H1 (cell line): ENCODE results near the gene PLXNA4. TPM values are rescaled to one million over a fixed set of nuclear protein-coding genes. Genes with fewer than 3 reads are reported as not detected.

ENCODE experiments used
- CTCF ChIA-PET: fragments of 300-600 bp; sonication (Branson Sonifier 250); formaldehyde crosslinking; loops from one replicate; lab custom pipeline; 2021; ENCODE audit not compliant: partially characterized antibody; lab: Charles Lee
- POLR2A ChIA-PET: fragments of 300-600 bp; sonication (Branson Sonifier 250); formaldehyde crosslinking; loops from one replicate; lab custom pipeline; 2021; ENCODE audit warnings: inconsistent platforms; ENCODE audit not compliant: partially characterized antibody; lab: Charles Lee
- DNase-seq, 2 experiments: peaks; one replicate each; pipeline versions ENCODE4 v3.0.0 to v3.0.0-alpha.2; 2010 to 2022; ENCODE audit warnings: low spot score in 2 of 2, low read depth in 1 of 2, mixed read lengths in 1 of 2
- FAIRE-seq: peaks from 2 replicates; lab custom pipeline; 2011; peaks lifted over from hg19 to GRCh38; lab: Jason Lieb, UNC
- H2AFZ ChIP-seq: 2 replicates; pipeline ENCODE4 v1.8.1; 2012; ENCODE audit warnings: low read length, inconsistent platforms
- H2AK5ac ChIP-seq: 2 replicates; pipeline ENCODE4 v1.6.1; 2013; ENCODE audit warnings: low read depth, low read length
- H2BK120ac ChIP-seq: replicated peaks from 2 replicates; pipeline ENCODE3; 2013; ENCODE audit warnings: low read depth, low read length, inconsistent platforms
- H2BK12ac ChIP-seq: 2 replicates; pipeline ENCODE4 v1.6.1; 2013; ENCODE audit warnings: low read depth, low read length
- H2BK15ac ChIP-seq: 2 replicates; pipeline ENCODE4 v1.6.1; 2013; ENCODE audit warnings: low read length
- H2BK20ac ChIP-seq: 2 replicates; pipeline ENCODE4 v1.6.1; 2013; ENCODE audit warnings: low read length
- H2BK5ac ChIP-seq: 2 replicates; pipeline ENCODE4 v1.6.1; 2013; ENCODE audit warnings: low read depth, low read length
- H3K14ac ChIP-seq: 2 replicates; pipeline ENCODE4 v1.6.1; 2013; ENCODE audit warnings: inconsistent platforms; ENCODE audit not compliant: insufficient read length
- H3K18ac ChIP-seq: 2 replicates; pipeline ENCODE4 v1.6.1; 2013; ENCODE audit warnings: low read length; ENCODE audit errors: extremely low read depth
- H3K23ac ChIP-seq: 2 replicates; pipeline ENCODE4 v1.6.1; 2013; ENCODE audit warnings: inconsistent platforms; ENCODE audit not compliant: insufficient read length
- H3K23me2 ChIP-seq: 2 replicates; pipeline ENCODE4 v1.6.1; 2013; ENCODE audit warnings: low read depth, low read length
- H3K27ac ChIP-seq: 2 replicates; pipeline ENCODE4 v1.6.1; 2011; ENCODE audit warnings: low read depth, low read length, inconsistent platforms
- H3K27me3 ChIP-seq, 4 experiments: replicated peaks in 1 of 4; 1 replicate in 1 of 4; 2 replicates in 3 of 4; pipeline versions ENCODE4 v1.6.1 to v1.8.1; 2011 to 2013; ENCODE audit warnings: low read length in 3 of 4, mild to moderate bottlenecking in 3 of 4, inconsistent platforms in 2 of 4, mixed read lengths in 2 of 4, moderate library complexity in 1 of 4; ENCODE audit not compliant: control insufficient read depth in 3 of 4, insufficient read depth in 3 of 4; ENCODE audit errors: extremely low read depth in 1 of 4
- H3K36me3 ChIP-seq, 4 experiments: 2 replicates each; pipeline versions ENCODE4 v1.6.1 to v1.8.1; 2011 to 2013; ENCODE audit warnings: mild to moderate bottlenecking in 4 of 4, low read length in 3 of 4, moderate library complexity in 2 of 4, control low read depth in 1 of 4, inconsistent platforms in 1 of 4; ENCODE audit not compliant: insufficient read depth in 4 of 4, control insufficient read depth in 2 of 4
- H3K4ac ChIP-seq: replicated peaks from 2 replicates; pipeline ENCODE3; 2013; ENCODE audit warnings: low read length, low read depth, mixed read lengths, inconsistent platforms; ENCODE audit not compliant: insufficient read length
- H3K4me1 ChIP-seq, 4 experiments: replicated peaks in 1 of 4; 1 replicate in 1 of 4; 2 replicates in 3 of 4; pipeline versions ENCODE4 v1.6.1 to v1.8.1; 2011 to 2013; ENCODE audit warnings: low read length in 3 of 4, inconsistent platforms in 2 of 4, mixed read lengths in 1 of 4; ENCODE audit not compliant: insufficient read depth in 4 of 4, control insufficient read depth in 3 of 4
- H3K4me2 ChIP-seq, 2 experiments: 2 replicates each; pipeline versions ENCODE4 v1.6.1 to v1.8.1; 2011 to 2013; ENCODE audit warnings: low read depth in 2 of 2, low read length in 2 of 2, control low read depth in 1 of 2, inconsistent platforms in 1 of 2, mild to moderate bottlenecking in 1 of 2; ENCODE audit not compliant: insufficient read depth in 1 of 2
- H3K4me3 ChIP-seq, 4 experiments: fragments of 200-600, 300-600 bp in 1 of 4; sonication (generic), shearing (Covaris generic), sonication (Bioruptor Twin) in 1 of 4; 2 replicates each; pipeline versions ENCODE4 v1.5.1 to v1.8.1; 2011 to 2016; ENCODE audit warnings: low read length in 4 of 4, low read depth in 3 of 4, control low read depth in 2 of 4, inconsistent platforms in 2 of 4, mild to moderate bottlenecking in 2 of 4, mixed read lengths in 1 of 4, moderate library complexity in 1 of 4; ENCODE audit not compliant: insufficient read depth in 2 of 4; ENCODE audit errors: extremely low read depth in 1 of 4
- H3K56ac ChIP-seq: replicated peaks from 2 replicates; pipeline ENCODE3; 2013; ENCODE audit warnings: low read depth, mild to moderate bottlenecking, mixed read lengths, low read length, inconsistent platforms; ENCODE audit not compliant: insufficient read length
- H3K79me1 ChIP-seq: 2 replicates; pipeline ENCODE4 v1.6.1; 2013; ENCODE audit warnings: low read depth, low read length, control low read depth
- H3K79me2 ChIP-seq, 2 experiments: 2 replicates each; pipeline versions ENCODE4 v1.6.1 to v1.8.1; 2012 to 2013; ENCODE audit warnings: low read length in 2 of 2, mild to moderate bottlenecking in 2 of 2, inconsistent platforms in 1 of 2; ENCODE audit not compliant: insufficient read depth in 2 of 2, control insufficient read depth in 1 of 2
- H3K9ac ChIP-seq, 4 experiments: replicated peaks in 1 of 4; 1 replicate in 1 of 4; 2 replicates in 3 of 4; pipeline versions ENCODE4 v1.6.1 to v1.8.1; 2011 to 2013; ENCODE audit warnings: low read depth in 3 of 4, low read length in 3 of 4, control low read depth in 2 of 4, mild to moderate bottlenecking in 2 of 4, moderate library complexity in 2 of 4, inconsistent platforms in 1 of 4; ENCODE audit errors: extremely low read depth in 1 of 4
- H3K9me3 ChIP-seq, 2 experiments: 2 replicates each; pipeline versions ENCODE4 v1.6.1 to v1.8.1; 2012 to 2013; ENCODE audit warnings: mild to moderate bottlenecking in 2 of 2, moderate library complexity in 2 of 2, control low read depth in 1 of 2, inconsistent platforms in 1 of 2, low read depth in 1 of 2, low read length in 1 of 2, mixed read lengths in 1 of 2; ENCODE audit not compliant: insufficient read depth in 2 of 2
- H4K20me1 ChIP-seq, 2 experiments: replicated peaks in 1 of 2; 2 replicates each; pipeline versions ENCODE3 to v1.8.1; 2011 to 2013; ENCODE audit warnings: inconsistent platforms in 2 of 2, low read length in 2 of 2, mild to moderate bottlenecking in 1 of 2; ENCODE audit not compliant: insufficient read depth in 2 of 2, control insufficient read depth in 1 of 2
- H4K5ac ChIP-seq: 2 replicates; pipeline ENCODE4 v1.6.1; 2013; ENCODE audit warnings: low read length, low read depth, mixed read lengths, inconsistent platforms; ENCODE audit not compliant: insufficient read length
- H4K8ac ChIP-seq: 2 replicates; pipeline ENCODE4 v1.8.0; 2013; ENCODE audit warnings: mild to moderate bottlenecking, moderate library complexity, low read length, inconsistent platforms; ENCODE audit not compliant: insufficient read depth; ENCODE audit errors: extremely low read depth
- H4K91ac ChIP-seq: replicated peaks from 2 replicates; pipeline ENCODE3; 2013; ENCODE audit warnings: low read length, mixed read lengths, inconsistent platforms; ENCODE audit not compliant: insufficient read length
- CHD2 ChIP-seq: IDR thresholded peaks from 2 replicates; pipeline ENCODE4 v1.6.1; 2012; ENCODE audit warnings: low read length, improper control_type of control experiment
- E2F6 ChIP-seq: IDR thresholded peaks from 2 replicates; pipeline ENCODE4 v1.6.1; 2012; ENCODE audit warnings: inconsistent platforms
- EGR1 ChIP-seq: IDR thresholded peaks from 2 replicates; pipeline ENCODE4 v1.6.1; 2011; ENCODE audit warnings: low read depth, low read length, borderline replicate concordance
- JUND ChIP-seq: IDR thresholded peaks from 2 replicates; pipeline ENCODE4 v1.6.1; 2011; ENCODE audit warnings: mild to moderate bottlenecking, improper control_type of control experiment, low read length
- MAFK ChIP-seq: IDR thresholded peaks from 2 replicates; pipeline ENCODE4 v1.6.1; 2012; ENCODE audit warnings: low read depth, mild to moderate bottlenecking, improper control_type of control experiment, low read length
- NANOG ChIP-seq: IDR thresholded peaks from 2 replicates; pipeline ENCODE4 v1.6.1; 2011; ENCODE audit warnings: low read length, low read depth, mild to moderate bottlenecking, inconsistent platforms; ENCODE audit not compliant: insufficient read depth, poor library complexity, severe bottlenecking
- NRF1 ChIP-seq: IDR thresholded peaks from 2 replicates; pipeline ENCODE4 v1.6.1; 2011; ENCODE audit warnings: mild to moderate bottlenecking, low read depth, low read length, improper control_type of control experiment
- POLR2AphosphoS5 ChIP-seq: IDR thresholded peaks from 2 replicates; pipeline ENCODE4 v1.6.1; 2011; ENCODE audit warnings: low read depth, low read length
- RBBP5 ChIP-seq: IDR thresholded peaks from 2 replicates; pipeline ENCODE4 v1.7.1; 2012; ENCODE audit warnings: low read depth, mild to moderate bottlenecking, inconsistent platforms, low read length, moderate library complexity, borderline replicate concordance
- RFX5 ChIP-seq: IDR thresholded peaks from 2 replicates; pipeline ENCODE4 v1.6.1; 2011; ENCODE audit warnings: low read depth, low read length, improper control_type of control experiment, borderline replicate concordance
- SIN3A ChIP-seq, 2 experiments: IDR thresholded peaks in 1 of 2; conservative IDR thresholded peaks in 1 of 2; 2 replicates each; pipeline ENCODE4 v1.6.1; 2011 to 2012; ENCODE audit warnings: low read length in 2 of 2, improper control_type of control experiment in 1 of 2, low read depth in 1 of 2, mild to moderate bottlenecking in 1 of 2
- SP2 ChIP-seq: IDR thresholded peaks from 2 replicates; pipeline ENCODE4 v1.6.1; 2012; ENCODE audit warnings: mild to moderate bottlenecking, low read length, inconsistent platforms
- SUZ12 ChIP-seq: fragments of 200-600 bp; sonication (generic); IDR thresholded peaks from 2 replicates; pipeline ENCODE4 v1.6.1; 2012; ENCODE audit warnings: mild to moderate bottlenecking, inconsistent platforms, low read length, moderate library complexity, mixed read lengths
- TBP ChIP-seq: IDR thresholded peaks from 2 replicates; pipeline ENCODE4 v1.6.1; 2011; ENCODE audit warnings: low read depth, low read length, improper control_type of control experiment
- TEAD4 ChIP-seq: IDR thresholded peaks from 2 replicates; pipeline ENCODE4 v1.6.1; 2012; ENCODE audit warnings: low read depth, low read length, inconsistent platforms, mixed read lengths
- WGBS, 2 experiments: shearing (Covaris generic) in 1 of 2; methylation state at CpG; one replicate each; pipeline versions ENCODE4 v1.1.6 to v1.1.7; 2013 to 2015; ENCODE audit warnings: low lambda C conversion rate in 2 of 2, mixed read lengths in 2 of 2, inconsistent platforms in 1 of 2, low coverage in 1 of 2, missing lambda C conversion rate in 1 of 2; ENCODE audit not compliant: insufficient replicate concordance in 2 of 2, insufficient coverage in 1 of 2, insufficient read length in 1 of 2; ENCODE audit errors: extremely low coverage in 1 of 2, missing lambda C conversion rate in 1 of 2; 5-methylcytosine and 5-hydroxymethylcytosine counted together
- polyA plus RNA-seq, 7 experiments: library from polyadenylated mRNA; depleted of rRNA in 3 of 7; stranded (reverse) in 5 of 7; unstranded in 2 of 7; fragments of >200 nt in 5 of 7; fragments of 200-250 nt in 2 of 7; gene quantifications; 1 replicate in 5 of 7; 2 replicates in 1 of 7; 4 replicates in 1 of 7; pipeline versions ENCODE4 v1.2.1 to v1.2.3, GENCODE V29; 2011 to 2013; ENCODE audit warnings: missing spikeins in 2 of 7, mixed read lengths in 2 of 7
- total RNA-seq: library from RNA; stranded (reverse); fragmentation: NEBNext Ultra II Directional; extraction: Animal tissue kit (Norgen Biotek cat#: 25700); gene quantifications from 2 replicates; pipeline ENCODE4 v1.2.1, GENCODE V29; 2021

The PLXNA4 gene
- total and polyA plus RNA-seq, 2 of the 8 experiments (the other 6 are each of a cell fraction or from before 2014, with no cell fraction given), result 0.76 to 0.79 TPM

GRCh38 chr7:132519936-132520335, 56.3 kb downstream of the PLXNA4 start:
- Histone ChIP-seq H3K56ac (no peak overlapping the region), H3K4me1 (peaks cover 0 to 4% (median 0%) of the 10 kb centered on the region in 4 experiments; a peak in 2 of 7 replicates), H3K4me2 (no peak overlapping the region), H3K27ac (no peak overlapping the region), H4K20me1 (no peaks in the 10 kb centered on the region), H3K9ac (no peak overlapping the region), H3K79me2 (no peaks in the 10 kb centered on the region), H2AK5ac (no peak overlapping the region), H3K79me1 (no peaks in the 10 kb centered on the region), H3K27me3 (no peaks in the 10 kb centered on the region), H2BK5ac (no peak overlapping the region), H2BK120ac (no peak overlapping the region), H2BK15ac (no peak overlapping the region), H2AFZ (no peak overlapping the region), H3K14ac (no peak overlapping the region), H2BK12ac (no peak overlapping the region), H4K5ac (no peak overlapping the region), H4K8ac (no peak overlapping the region), H3K23ac (no peak overlapping the region), H3K4me3 (no peak overlapping the region), H3K23me2 (0 out of 2 replicates have a peak, but pooled peaks cover 3% of the 10 kb centered on the region), H3K18ac (no peak overlapping the region), H3K9me3 (no peaks in the 10 kb centered on the region), H3K4ac (no peak overlapping the region), H3K36me3 (no peaks in the 10 kb centered on the region), H4K91ac (no peak overlapping the region), H2BK20ac (no peak overlapping the region)
- DNase-seq, result no peak
- TF ChIP-seq CHD2 (no peak), SUZ12 (no peak), NRF1 (no peak), TBP (no peak), SIN3A (conservative IDR thresholded peaks at IDR 0.05 in 1 of 2, IDR thresholded peaks at IDR 0.05 in 1 of 2; ENCODE audit: low read depth in 1 of 2, low read length in 2 of 2) (no peak), SP2 (no peak), TEAD4 (no peak), EGR1 (no peak), E2F6 (no peak), NANOG (no peak), RBBP5 (no peak), POLR2AphosphoS5 (no peak), RFX5 (no peak), JUND (no peak), MAFK (no peak)
- ChIA-PET POLR2A (no interaction called here), CTCF (interaction anchor here (1.0 to 2.9 kb wide), 14 partner anchors 9 to 625 kb away, joined by 3 to 16 read pairs (median 3); no protein-coding TSS in a partner anchor)
- no peak for FAIRE-seq
- 90% methylated on average over 1 of the region's 1 CpG; no CpG with 5 or more reads in 1 of the 2 experiments for WGBS, 2 experiments
